ENCODE measurements around the gene HSD17B14. TPM values are rescaled to one million over a fixed set of nuclear protein-coding genes. Genes with fewer than 3 reads are reported as not detected.

Gene HSD17B14
- total and polyA plus RNA-seq, 9 of the 15 experiments (the other 6 are each of a cell fraction or from before 2014, with no cell fraction given): 0.16 TPM; not detected in 8

GRCh38 chr19:48868114-48868886, 32.0 kb upstream of the HSD17B14 start, which contains the start of gene PLEKHA4 (continued):
- TF ChIP-seq CCAR2 (IDR thresholded peaks at IDR 0.05; ENCODE audit: low read depth, low read length) (no peak), MNT (conservative IDR thresholded peaks at IDR 0.05) (0 out of 4 replicates have a peak, but pooled peaks of 1 of the 2 experiments have one; percentile 14), FOXA3 (CRISPR knock-in tag; conservative IDR thresholded peaks at IDR 0.05 in 1 of 2, IDR thresholded peaks at IDR 0.05 in 1 of 2) (no peak), BCL6 (CRISPR knock-in tag; IDR thresholded peaks at IDR 0.05) (no peak), ZHX1 (conservative IDR thresholded peaks at IDR 0.05; ENCODE audit: low read length) (no peak), SAFB (IDR thresholded peaks at IDR 0.05; ENCODE audit: borderline replicate concordance, low read depth, low read length) (no peak), SRSF1 (IDR thresholded peaks at IDR 0.05; ENCODE audit: low read depth, low read length) (no peak), ARNT (IDR thresholded peaks at IDR 0.05) (peak; percentile 30 to 61; a peak in 1 of 4 replicates), NFATC3 (IDR thresholded peaks at IDR 0.05) (peak; percentile 68; the same call in 1 of the 2 replicates), MAFF (IDR thresholded peaks at IDR 0.05; ENCODE audit: low read length) (no peak), OTX1 (CRISPR knock-in tag; IDR thresholded peaks at IDR 0.05) (0 out of 2 replicates have a peak, but pooled peaks have one; percentile 41), CREM (IDR thresholded peaks at IDR 0.05; ENCODE audit: low read depth) (no peak), ZFP36 (IDR thresholded peaks at IDR 0.05; ENCODE audit: low read depth, low read length, partially characterized antibody) (no peak), LEF1 (IDR thresholded peaks at IDR 0.05) (peak; percentile 76), LARP7 (IDR thresholded peaks at IDR 0.05) (peak; percentile 96), MED1 (CRISPR knock-in tag; IDR thresholded peaks at IDR 0.05; ENCODE audit: borderline replicate concordance) (no peak), NCOR1 (IDR thresholded peaks at IDR 0.05) (no peak), RBFOX2 (IDR thresholded peaks at IDR 0.05; ENCODE audit: low read depth, low read length) (no peak), RFX5 (IDR thresholded peaks at IDR 0.05; ENCODE audit: low read depth, low read length) (no peak), ETV5 (CRISPR knock-in tag; IDR thresholded peaks at IDR 0.05; ENCODE audit: low read depth) (no peak), ZC3H8 (IDR thresholded peaks at IDR 0.05) (peak; percentile 42; the same call in 1 of the 2 replicates), RFX7 (CRISPR knock-in tag; IDR thresholded peaks at IDR 0.05) (no peak), FOXK2 (conservative IDR thresholded peaks at IDR 0.05 in 1 of 2, IDR thresholded peaks at IDR 0.05 in 1 of 2; ENCODE audit: low read depth in 2 of 2) (peak in 1 of 2 experiments; percentile 60; a peak in 3 of 4 replicates), HNRNPUL1 (IDR thresholded peaks at IDR 0.05; ENCODE audit: low read length) (no peak), NCOA4 (IDR thresholded peaks at IDR 0.05; ENCODE audit: partially characterized antibody) (peak; percentile 85), ZBED1 (IDR thresholded peaks at IDR 0.05) (no peak)
- TF ChIP-seq, protein P1, sequence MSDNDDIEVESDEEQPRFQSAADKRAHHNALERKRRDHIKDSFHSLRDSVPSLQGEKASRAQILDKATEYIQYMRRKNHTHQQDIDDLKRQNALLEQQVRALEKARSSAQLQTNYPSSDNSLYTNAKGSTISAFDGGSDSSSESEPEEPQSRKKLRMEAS (CRISPR knock-in tag; IDR thresholded peaks at IDR 0.05): no peak

Measured in K562 (cell line).